Fibroblast of upper back skin (primary cell): ENCODE measurements around the gene GIT1.

Experiments
- DNase-seq: peaks from one replicate; pipeline ENCODE4 v3.0.0-alpha.2; 2013

Gene GIT1

GRCh38 chr17:29593591-29594518 is 4.4 kb upstream of the GIT1 start:
- no peak for DNase-seq

GRCh38 chr17:29592850-29593551 is 3.6 kb upstream of the GIT1 start, which contains the start of gene ANKRD13B:
Gene ANKRD13B, plus strand, starts transcription at chr17:29593132. Its CDS starts 490 bp downstream, at chr17:29593622.
- no peak for DNase-seq

GRCh38 chr17:29591737-29592608 is 2.5 kb upstream of the GIT1 start:
- peak; percentile 79 for DNase-seq

- peak; percentile 74 for DNase-seq
These were observed 1.8 kb upstream of the GIT1 start for GRCh38 chr17:29591146-29591736.

GRCh38 chr17:29590411-29591145 is 1.1 kb upstream of the GIT1 start:
- peak; percentile 67 for DNase-seq

- DNase-seq, result no peak
These were observed 661 bp downstream of the GIT1 start for GRCh38 chr17:29588562-29589411.

- DNase-seq, result no peak
These were observed 1.4 kb downstream of the GIT1 start for GRCh38 chr17:29588017-29588561.

- no peak for DNase-seq
These were observed 1.9 kb downstream of the GIT1 start for GRCh38 chr17:29587591-29587990.

GRCh38 chr17:29586676-29587469 is 2.6 kb downstream of the GIT1 start:
- DNase-seq, result no peak

- DNase-seq, result no peak
These were observed 4.2 kb downstream of the GIT1 start for GRCh38 chr17:29585080-29585751.

- DNase-seq, result no peak
These were observed 4.9 kb downstream of the GIT1 start for GRCh38 chr17:29584452-29585079.

GRCh38 chr17:29583324-29584248 is 5.9 kb downstream of the GIT1 start:
- no peak for DNase-seq

GRCh38 chr17:29582772-29583171 is 6.7 kb downstream of the GIT1 start:
- no peak for DNase-seq

GRCh38 chr17:29582254-29582765 is 7.1 kb downstream of the GIT1 start:
- DNase-seq, result no peak

GRCh38 chr17:29581583-29582253 is 7.7 kb downstream of the GIT1 start:
- DNase-seq, result no peak
